SK-N-SH (cell line): Measurements from ENCODE around the gene WNT9B. TPM values are rescaled to one million over a fixed set of nuclear protein-coding genes. Genes with fewer than 3 reads are reported as not detected.

Experiments
- CTCF ChIA-PET: fragments of 300-600, 350-600 bp; formaldehyde crosslinking; extraction: SDS; loops from one replicate; lab custom pipeline; 2021; lab: Yijun Ruan, JAX
- POLR2A ChIA-PET: fragments of 350-600 bp; sonication (Branson Sonifier 250); formaldehyde crosslinking; extraction: SDS; loops from one replicate; lab custom pipeline; 2020; ENCODE audit warnings: antibody characterized with exemption, inconsistent platforms; lab: Yijun Ruan, JAX
- DNase-seq: peaks from one replicate; pipeline ENCODE4 v3.0.0; 2012
- H2AFZ ChIP-seq: fragments of 200-600 bp; sonication (generic); 2 replicates; pipeline ENCODE4 v1.8.1; 2016; ENCODE audit warnings: antibody characterized with exemption, mild to moderate bottlenecking, low read depth
- H3F3A ChIP-seq: fragments of 200-600 bp; sonication (generic); replicated peaks from 2 replicates; pipeline ENCODE3; 2016; ENCODE audit warnings: antibody characterized with exemption, mild to moderate bottlenecking; ENCODE audit not compliant: insufficient read depth
- H3K27ac ChIP-seq, 2 experiments: fragments of 200-500 bp in 1 of 2; fragments of 200-600 bp in 1 of 2; sonication (Bioruptor generic) in 1 of 2; sonication (generic), shearing (Covaris generic) in 1 of 2; 2 replicates each; pipeline versions ENCODE4 v1.5.1 to v1.6.1; 2014 to 2016; ENCODE audit warnings: low read depth in 2 of 2, inconsistent platforms in 1 of 2, low read length in 1 of 2, mild to moderate bottlenecking in 1 of 2, mixed read lengths in 1 of 2
- H3K27me3 ChIP-seq: fragments of 200-600 bp; sonication (generic), shearing (Covaris generic); 2 replicates; pipeline ENCODE4 v1.6.1; 2016; ENCODE audit warnings: mixed run types; ENCODE audit not compliant: insufficient read depth
- H3K36me3 ChIP-seq, 2 experiments: fragments of 200-500 bp in 1 of 2; fragments of 200-600 bp in 1 of 2; sonication (Bioruptor generic) in 1 of 2; sonication (generic) in 1 of 2; replicated peaks in 1 of 2; 2 replicates each; pipeline versions ENCODE3 to v1.5.1; 2014 to 2016; ENCODE audit warnings: low read length in 1 of 2, mild to moderate bottlenecking in 1 of 2; ENCODE audit not compliant: insufficient read depth in 2 of 2, control insufficient read depth in 1 of 2
- H3K4me1 ChIP-seq, 2 experiments: fragments of 200-500 bp in 1 of 2; fragments of 200-600 bp in 1 of 2; sonication (Bioruptor generic) in 1 of 2; sonication (generic), shearing (Covaris generic) in 1 of 2; 2 replicates each; pipeline versions ENCODE4 v1.5.1 to v1.6.1; 2014 to 2016; ENCODE audit warnings: low read depth in 1 of 2, low read length in 1 of 2, mixed run types in 1 of 2; ENCODE audit not compliant: insufficient read depth in 2 of 2, control insufficient read depth in 1 of 2
- H3K4me2 ChIP-seq: fragments of 200-600 bp; sonication (generic), shearing (Covaris generic); 2 replicates; pipeline ENCODE4 v1.6.1; 2017; ENCODE audit warnings: mixed run types
- H3K4me3 ChIP-seq, 2 experiments: fragments of 200-500 bp in 1 of 2; fragments of 200-600 bp in 1 of 2; sonication (Bioruptor generic) in 1 of 2; sonication (generic), shearing (Covaris generic) in 1 of 2; 2 replicates each; pipeline versions ENCODE4 v1.5.1 to v1.8.1; 2014 to 2016; ENCODE audit warnings: low read depth in 2 of 2, inconsistent platforms in 1 of 2, low read length in 1 of 2, mild to moderate bottlenecking in 1 of 2, mixed read lengths in 1 of 2, moderate library complexity in 1 of 2
- H3K79me2 ChIP-seq: fragments of 200-600 bp; sonication (generic); 2 replicates; pipeline ENCODE4 v1.8.1; 2017; ENCODE audit warnings: mild to moderate bottlenecking; ENCODE audit not compliant: insufficient read depth
- H3K9ac ChIP-seq: fragments of 200-600 bp; sonication (generic); 2 replicates; pipeline ENCODE4 v1.6.1; 2017; ENCODE audit warnings: mixed run types
- H3K9me2 ChIP-seq: fragments of 200-600 bp; sonication (generic); 2 replicates; pipeline ENCODE4 v1.6.1; 2017; ENCODE audit warnings: mixed run types
- H3K9me3 ChIP-seq: fragments of 200-600 bp; sonication (generic); 2 replicates; pipeline ENCODE4 v1.6.1; 2017; ENCODE audit warnings: mixed run types, mild to moderate bottlenecking, moderate library complexity
- H4K20me1 ChIP-seq: fragments of 200-600 bp; sonication (generic); 2 replicates; pipeline ENCODE4 v1.6.1; 2017; ENCODE audit warnings: mild to moderate bottlenecking, mixed run types; ENCODE audit not compliant: insufficient read depth
- GATA2 ChIP-seq: sonication (generic); formaldehyde crosslinking; IDR thresholded peaks from 2 replicates; pipeline ENCODE4 v1.5.0; 2020; ENCODE audit warnings: mild to moderate bottlenecking, missing genetic modification reagents
- JUND ChIP-seq: IDR thresholded peaks from 2 replicates; pipeline ENCODE4 v1.4.0; 2012
- MEF2A ChIP-seq: IDR thresholded peaks from 2 replicates; pipeline ENCODE4 v1.4.0; 2012; ENCODE audit warnings: low read depth, borderline replicate concordance
- NRF1 ChIP-seq: IDR thresholded peaks from 2 replicates; pipeline ENCODE4 v1.6.1; 2012; ENCODE audit warnings: low read depth, mild to moderate bottlenecking, low read length
- PBX3 ChIP-seq: IDR thresholded peaks from 2 replicates; pipeline ENCODE4; 2012
- RCOR1 ChIP-seq: fragments of 150-350 bp; IDR thresholded peaks from 2 replicates; pipeline ENCODE4 v1.6.1; 2017; ENCODE audit warnings: antibody characterized with exemption, low read length
- SIN3A ChIP-seq: IDR thresholded peaks from 2 replicates; pipeline ENCODE4 v1.6.1; 2012; ENCODE audit warnings: low read depth, mild to moderate bottlenecking, low read length, moderate library complexity, borderline replicate concordance
- whole genome bisulfite sequencing: methylation state at CpG from one replicate; pipeline ENCODE4 v1.1.6; 2017; ENCODE audit warnings: low lambda C conversion rate; 5-methylcytosine and 5-hydroxymethylcytosine counted together
- polyA plus RNA-seq, 3 experiments: library from polyadenylated mRNA; depleted of rRNA; stranded (reverse); fragments of >200 nt; gene quantifications; 2 replicates each; pipeline ENCODE4 v1.2.3, GENCODE V29; 2012
- TF ChIP-seq, protein P1 (sequence below): IDR thresholded peaks from 2 replicates; pipeline ENCODE4 v1.4.0; 2012; ENCODE audit warnings: low read depth
- TF ChIP-seq, protein P2 (sequence below): fragments of 150-350 bp; IDR thresholded peaks from 2 replicates; pipeline ENCODE4 v1.6.1; 2016; ENCODE audit warnings: mild to moderate bottlenecking, low read depth, low read length
- TF ChIP-seq, protein P3 (sequence below): IDR thresholded peaks from 2 replicates; pipeline ENCODE4 v1.6.1; 2012; ENCODE audit warnings: mild to moderate bottlenecking, low read depth, low read length, moderate library complexity

WNT9B gene
- polyA plus RNA-seq, 1 of the 3 experiments (the other 2 are of a cell fraction) = not detected

DNA sequence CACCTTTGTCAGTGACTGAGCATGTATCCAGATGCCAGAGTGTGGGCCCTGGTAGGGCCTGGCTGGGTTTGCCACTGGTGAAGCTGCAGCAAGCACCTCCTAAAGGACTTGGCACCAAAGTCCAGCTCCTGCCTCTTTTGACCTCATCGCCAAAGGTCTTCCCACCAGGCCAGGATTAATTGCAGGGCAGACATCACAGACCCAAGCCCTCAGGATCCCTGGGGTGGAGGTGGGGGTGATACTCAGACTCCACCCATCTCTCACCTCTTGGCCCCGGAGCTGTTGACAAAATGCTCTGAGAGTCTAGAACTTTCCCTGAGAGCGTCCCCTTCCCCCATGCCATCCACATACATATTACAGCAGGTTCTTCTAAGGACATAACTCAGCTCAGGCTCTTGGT, 37.5 kb upstream of the WNT9B start:
- H4K20me1 ChIP-seq = no peaks in the 10 kb centered on the region
- H3K4me3 ChIP-seq = no peak overlapping the region
- no peak for DNase-seq
- no peak overlapping the region for H3K27ac ChIP-seq
- H3K4me2 ChIP-seq = no peak overlapping the region
- H3F3A ChIP-seq = no peaks in the 10 kb centered on the region
- no peaks in the 10 kb centered on the region for H3K9me3 ChIP-seq
- peaks cover 6% of the 10 kb centered on the region for H3K27me3 ChIP-seq
- H2AFZ ChIP-seq = no peak overlapping the region
- CTCF ChIA-PET = interaction anchor here (1.3 to 4.7 kb wide), 2 partner anchors 22 to 31 kb away, joined by 3 to 39 read pairs; no protein-coding TSS in a partner anchor
- H3K36me3 ChIP-seq = no peaks in the 10 kb centered on the region
- H3K4me1 ChIP-seq = peaks cover 0 to 39% of the 10 kb centered on the region in 2 experiments; a peak in 1 of 4 replicates
- H3K9me2 ChIP-seq = no peaks in the 10 kb centered on the region
- no peaks in the 10 kb centered on the region for H3K79me2 ChIP-seq
- WGBS = 88% methylated on average over 3 of the region's 3 CpGs
- no peak overlapping the region for H3K9ac ChIP-seq
- POLR2A ChIA-PET = no interaction called here
- TF ChIP-seq JUND (no peak), SIN3A (no peak), NRF1 (no peak), GATA2 (CRISPR knock-in tag) (no peak), RCOR1 (no peak)

DNA sequence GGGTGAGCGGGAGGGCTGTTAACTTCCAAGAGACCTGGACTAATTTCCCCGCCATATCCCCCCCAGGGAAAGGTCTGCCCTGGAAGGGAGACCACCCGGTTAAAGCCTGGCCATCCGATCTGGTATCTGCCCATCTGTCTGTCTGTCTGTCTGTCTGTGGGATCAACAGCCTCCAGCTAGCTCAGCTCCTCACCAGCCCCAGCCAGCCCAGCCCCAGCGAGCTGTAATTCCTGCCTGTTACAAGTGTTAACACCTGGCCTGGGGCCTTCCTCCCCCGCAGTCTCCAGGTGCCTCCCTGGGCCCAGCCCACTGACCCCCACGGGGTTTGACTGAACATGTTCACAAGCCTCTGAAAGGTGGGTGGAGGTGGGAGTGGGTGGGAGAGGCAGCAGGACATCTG, 36.9 kb upstream of the WNT9B start:
- Histone ChIP-seq H3K4me3 (no peak overlapping the region), H3K27me3 (peaks cover 6% of the 10 kb centered on the region), H3K27ac (no peak overlapping the region), H3K9me3 (no peaks in the 10 kb centered on the region), H3K9ac (no peak overlapping the region), H3K79me2 (no peaks in the 10 kb centered on the region), H3K9me2 (no peaks in the 10 kb centered on the region), H3K36me3 (no peaks in the 10 kb centered on the region), H2AFZ (no peak overlapping the region), H4K20me1 (no peaks in the 10 kb centered on the region), H3F3A (no peaks in the 10 kb centered on the region), H3K4me2 (no peak overlapping the region), H3K4me1 (peaks cover 0 to 34% of the 10 kb centered on the region in 2 experiments; a peak in 1 of 4 replicates)
- no peak for TF ChIP-seq SIN3A
- TF ChIP-seq MEF2A = no peak
- TF ChIP-seq, protein P1, sequence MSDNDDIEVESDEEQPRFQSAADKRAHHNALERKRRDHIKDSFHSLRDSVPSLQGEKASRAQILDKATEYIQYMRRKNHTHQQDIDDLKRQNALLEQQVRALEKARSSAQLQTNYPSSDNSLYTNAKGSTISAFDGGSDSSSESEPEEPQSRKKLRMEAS = no peak
- TF ChIP-seq, protein P2, sequence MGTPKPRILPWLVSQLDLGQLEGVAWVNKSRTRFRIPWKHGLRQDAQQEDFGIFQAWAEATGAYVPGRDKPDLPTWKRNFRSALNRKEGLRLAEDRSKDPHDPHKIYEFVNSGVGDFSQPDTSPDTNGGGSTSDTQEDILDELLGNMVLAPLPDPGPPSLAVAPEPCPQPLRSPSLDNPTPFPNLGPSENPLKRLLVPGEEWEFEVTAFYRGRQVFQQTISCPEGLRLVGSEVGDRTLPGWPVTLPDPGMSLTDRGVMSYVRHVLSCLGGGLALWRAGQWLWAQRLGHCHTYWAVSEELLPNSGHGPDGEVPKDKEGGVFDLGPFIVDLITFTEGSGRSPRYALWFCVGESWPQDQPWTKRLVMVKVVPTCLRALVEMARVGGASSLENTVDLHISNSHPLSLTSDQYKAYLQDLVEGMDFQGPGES = no peak
- no peak for TF ChIP-seq PBX3
- TF ChIP-seq, protein P3, sequence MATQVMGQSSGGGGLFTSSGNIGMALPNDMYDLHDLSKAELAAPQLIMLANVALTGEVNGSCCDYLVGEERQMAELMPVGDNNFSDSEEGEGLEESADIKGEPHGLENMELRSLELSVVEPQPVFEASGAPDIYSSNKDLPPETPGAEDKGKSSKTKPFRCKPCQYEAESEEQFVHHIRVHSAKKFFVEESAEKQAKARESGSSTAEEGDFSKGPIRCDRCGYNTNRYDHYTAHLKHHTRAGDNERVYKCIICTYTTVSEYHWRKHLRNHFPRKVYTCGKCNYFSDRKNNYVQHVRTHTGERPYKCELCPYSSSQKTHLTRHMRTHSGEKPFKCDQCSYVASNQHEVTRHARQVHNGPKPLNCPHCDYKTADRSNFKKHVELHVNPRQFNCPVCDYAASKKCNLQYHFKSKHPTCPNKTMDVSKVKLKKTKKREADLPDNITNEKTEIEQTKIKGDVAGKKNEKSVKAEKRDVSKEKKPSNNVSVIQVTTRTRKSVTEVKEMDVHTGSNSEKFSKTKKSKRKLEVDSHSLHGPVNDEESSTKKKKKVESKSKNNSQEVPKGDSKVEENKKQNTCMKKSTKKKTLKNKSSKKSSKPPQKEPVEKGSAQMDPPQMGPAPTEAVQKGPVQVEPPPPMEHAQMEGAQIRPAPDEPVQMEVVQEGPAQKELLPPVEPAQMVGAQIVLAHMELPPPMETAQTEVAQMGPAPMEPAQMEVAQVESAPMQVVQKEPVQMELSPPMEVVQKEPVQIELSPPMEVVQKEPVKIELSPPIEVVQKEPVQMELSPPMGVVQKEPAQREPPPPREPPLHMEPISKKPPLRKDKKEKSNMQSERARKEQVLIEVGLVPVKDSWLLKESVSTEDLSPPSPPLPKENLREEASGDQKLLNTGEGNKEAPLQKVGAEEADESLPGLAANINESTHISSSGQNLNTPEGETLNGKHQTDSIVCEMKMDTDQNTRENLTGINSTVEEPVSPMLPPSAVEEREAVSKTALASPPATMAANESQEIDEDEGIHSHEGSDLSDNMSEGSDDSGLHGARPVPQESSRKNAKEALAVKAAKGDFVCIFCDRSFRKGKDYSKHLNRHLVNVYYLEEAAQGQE = no peak
- POLR2A ChIA-PET = no interaction called here
- no peak for DNase-seq
- CTCF ChIA-PET = interaction anchor here (0.8 to 4.7 kb wide), 7 partner anchors 19 to 1386 kb away, joined by 3 to 39 read pairs (median 3); no protein-coding TSS in a partner anchor
- WGBS = 78% methylated on average over 7 of the region's 7 CpGs
